ENCODE measurements around the gene KRT7. TPM values are rescaled to one million over a fixed set of nuclear protein-coding genes. Genes with fewer than 3 reads are reported as not detected.

KRT7 gene
- total and polyA plus RNA-seq, 2 donors (not counting 3 experiments of a cell fraction or from before 2014, with no cell fraction given) = 120 to 293 TPM

DNA sequence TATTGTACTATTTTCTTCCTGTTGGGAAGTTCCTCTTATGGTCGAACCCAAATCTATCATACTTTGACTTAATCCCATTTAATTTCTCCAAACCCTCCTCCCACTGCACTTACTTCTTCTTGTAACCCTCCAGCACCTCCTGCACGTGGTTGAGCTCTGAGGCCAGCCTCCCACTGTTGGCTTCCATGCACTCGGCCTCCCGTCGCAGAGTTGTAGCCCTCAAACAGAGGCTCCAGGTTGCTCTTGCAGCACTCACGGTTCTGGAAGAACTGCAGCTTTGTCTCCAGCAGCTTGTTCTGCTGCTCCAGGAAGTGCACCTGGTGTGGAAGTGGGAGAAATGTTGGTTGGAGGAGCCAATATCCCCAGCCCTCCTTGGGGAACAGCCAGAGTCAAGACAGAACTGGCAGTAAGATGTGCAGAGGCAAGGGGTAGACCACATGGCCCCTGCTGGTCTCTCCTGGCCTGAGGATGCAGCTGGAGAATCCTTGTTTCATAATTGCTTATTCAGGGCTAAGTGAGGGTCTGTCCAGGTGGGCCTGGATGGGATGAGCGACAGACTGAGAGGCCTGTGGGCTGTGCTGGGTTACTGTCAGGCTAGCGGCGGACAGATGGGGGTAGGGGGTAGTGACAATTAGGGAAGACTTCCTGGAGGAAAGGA, 23.0 kb downstream of the KRT7 start:
- H3K36me3 ChIP-seq (ENCODE audit: control insufficient read depth in 2 of 2, extremely low read depth in 1 of 2, insufficient read depth in 2 of 2, low read length in 2 of 2) = no peaks in the 10 kb centered on the region
- H3K9me1 ChIP-seq (replicated peaks; ENCODE audit: control insufficient read depth, extremely low read depth, insufficient read depth, low read length) = no peaks in the 10 kb centered on the region
- no peaks in the 10 kb centered on the region for H3K79me2 ChIP-seq (ENCODE audit: control insufficient read depth, insufficient read depth, low read length)
- peaks cover 2% of the 10 kb centered on the region for H3K4me1 ChIP-seq (ENCODE audit: control insufficient read depth, extremely low read depth, insufficient read depth, low read length)
- TF ChIP-seq EZH2 (IDR thresholded peaks at IDR 0.05; ENCODE audit: borderline replicate concordance, low read depth, low read length, severe bottlenecking) (no peak), POLR2AphosphoS5 (IDR thresholded peaks at IDR 0.05; ENCODE audit: insufficient read depth, low read depth, low read length) (no peak), CTCF (IDR thresholded peaks at IDR 0.05; ENCODE audit: extremely low read depth in 1 of 2, insufficient read depth in 1 of 2, low read depth in 1 of 2, low read length in 2 of 2) (no peak), MYC (IDR thresholded peaks at IDR 0.05; ENCODE audit: low read depth, low read length) (no peak)
- intact Hi-C loops (cut with micrococcal nuclease) = no loop called here
- POLR2A ChIA-PET = no interaction called here
- no peaks in the 10 kb centered on the region for H4K20me1 ChIP-seq (replicated peaks; ENCODE audit: control insufficient read depth, extremely low read depth, insufficient read depth, low read length)
- dilution Hi-C loops (cut with MboI; ENCODE audit: extremely low pct_ligation_motif_present, low sequenced_read_pairs) = no loop called here
- DNase-seq (ENCODE audit: low read depth, low spot score) = no peak
- no peak overlapping the region for H3K4me3 ChIP-seq (replicated peaks in 1 of 3; ENCODE audit: insufficient read depth in 1 of 3, low read depth in 1 of 3, low read length in 3 of 3)
- BruUV-seq (replicated peaks) = no TSS peak
- H3K9ac ChIP-seq (replicated peaks; ENCODE audit: extremely low read depth, insufficient read depth, low read length) = no peak overlapping the region
- CTCF ChIA-PET = interaction anchor here (0.8 to 1.5 kb wide), 4 partner anchors 24 to 109 kb away, joined by 3 to 8 read pairs (median 4); no protein-coding TSS in a partner anchor
- FAIRE-seq = no peak
- no peak overlapping the region for H2AFZ ChIP-seq (ENCODE audit: low read depth, low read length)
- no peak overlapping the region for H3K27ac ChIP-seq (ENCODE audit: insufficient read depth, low read depth, low read length)
- peaks cover 28% of the 10 kb centered on the region in 2 experiments for H3K27me3 ChIP-seq (ENCODE audit: control insufficient read depth in 2 of 2, insufficient read depth in 2 of 2, low read length in 2 of 2)
- no peaks in the 10 kb centered on the region for H3K9me3 ChIP-seq (replicated peaks; ENCODE audit: control insufficient read depth, insufficient read depth, low read length)
- no peak overlapping the region for H3K4me2 ChIP-seq (ENCODE audit: insufficient read depth, low read length)

- Histone ChIP-seq H3K4me2 (ENCODE audit: insufficient read depth, low read length) (no peak overlapping the region), H3K27me3 (ENCODE audit: control insufficient read depth in 2 of 2, insufficient read depth in 2 of 2, low read length in 2 of 2) (peaks cover 30 to 34% of the 10 kb centered on the region in 2 experiments), H3K27ac (ENCODE audit: insufficient read depth, low read depth, low read length) (no peak overlapping the region), H3K9ac (replicated peaks; ENCODE audit: extremely low read depth, insufficient read depth, low read length) (no peak overlapping the region), H3K4me1 (ENCODE audit: control insufficient read depth, extremely low read depth, insufficient read depth, low read length) (peaks cover 2% of the 10 kb centered on the region), H3K4me3 (replicated peaks in 1 of 3; ENCODE audit: insufficient read depth in 1 of 3, low read depth in 1 of 3, low read length in 3 of 3) (no peak overlapping the region), H3K9me1 (replicated peaks; ENCODE audit: control insufficient read depth, extremely low read depth, insufficient read depth, low read length) (no peaks in the 10 kb centered on the region), H4K20me1 (replicated peaks; ENCODE audit: control insufficient read depth, extremely low read depth, insufficient read depth, low read length) (no peaks in the 10 kb centered on the region), H3K9me3 (replicated peaks; ENCODE audit: control insufficient read depth, insufficient read depth, low read length) (no peaks in the 10 kb centered on the region), H3K79me2 (ENCODE audit: control insufficient read depth, insufficient read depth, low read length) (no peaks in the 10 kb centered on the region), H2AFZ (ENCODE audit: low read depth, low read length) (no peak overlapping the region), H3K36me3 (ENCODE audit: control insufficient read depth in 2 of 2, extremely low read depth in 1 of 2, insufficient read depth in 2 of 2, low read length in 2 of 2) (no peaks in the 10 kb centered on the region)
- BruUV-seq (replicated peaks) = no TSS peak
- dilution Hi-C loops (cut with MboI; ENCODE audit: extremely low pct_ligation_motif_present, low sequenced_read_pairs) = no loop called here
- DNase-seq (ENCODE audit: low read depth, low spot score) = no peak
- FAIRE-seq = no peak
- TF ChIP-seq JUN (IDR thresholded peaks at IDR 0.05; ENCODE audit: borderline replicate concordance, insufficient read depth, insufficient read length, low read depth) (no peak), GATA2 (IDR thresholded peaks at IDR 0.05; ENCODE audit: insufficient read depth, insufficient read length, low read depth, low read length) (no peak), MYC (IDR thresholded peaks at IDR 0.05; ENCODE audit: low read depth, low read length) (no peak), CTCF (IDR thresholded peaks at IDR 0.05; ENCODE audit: extremely low read depth in 1 of 2, insufficient read depth in 1 of 2, low read depth in 1 of 2, low read length in 2 of 2) (no peak), POLR2AphosphoS5 (IDR thresholded peaks at IDR 0.05; ENCODE audit: insufficient read depth, low read depth, low read length) (no peak)
- TF ChIP-seq, protein P1, sequence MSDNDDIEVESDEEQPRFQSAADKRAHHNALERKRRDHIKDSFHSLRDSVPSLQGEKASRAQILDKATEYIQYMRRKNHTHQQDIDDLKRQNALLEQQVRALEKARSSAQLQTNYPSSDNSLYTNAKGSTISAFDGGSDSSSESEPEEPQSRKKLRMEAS (IDR thresholded peaks at IDR 0.05; ENCODE audit: insufficient read depth, insufficient read length) = no peak
- intact Hi-C loops (cut with micrococcal nuclease) = no loop called here
- ChIA-PET CTCF (interaction anchor here (1.1 to 1.3 kb wide), 2 partner anchors 12 to 71 kb away, joined by 4 to 8 read pairs; no protein-coding TSS in a partner anchor), POLR2A (no interaction called here)
Observed at GRCh38 chr12:52256584-52256935, 23.5 kb downstream of the KRT7 start.
